T1000 (cell line): ENCODE measurements around the gene THBS2.
"Not testable (repeated sequence)": the region's sequence is repeated elsewhere in the genome, so short reads cannot be mapped to it uniquely, and the experiment has no call there.

Source experiments
- DNase-seq: peaks from one replicate; lab custom pipeline; 2025; ENCODE audit warnings: mixed read lengths; lab: John Stamatoyannopoulos, UW

The THBS2 gene

DNA sequence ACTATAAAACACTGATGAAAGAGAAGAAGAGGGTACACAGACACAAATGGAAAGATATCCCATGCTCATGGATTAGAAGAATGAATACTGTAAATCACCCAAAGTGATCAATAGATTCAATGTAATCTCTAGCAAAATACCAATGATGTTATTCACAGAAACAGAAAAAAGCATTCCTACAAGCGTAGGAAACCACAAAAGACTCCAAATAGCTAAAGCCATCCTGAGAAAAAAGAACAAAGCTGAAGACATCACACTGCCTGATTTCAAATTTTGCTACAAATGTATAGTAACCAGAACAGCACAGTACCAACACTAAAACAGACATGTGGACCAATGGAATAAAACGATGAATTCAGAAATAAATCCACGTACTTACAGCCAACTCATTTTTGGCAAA lies 43.0 kb downstream of the THBS2 start:
- no peak for DNase-seq

DNA sequence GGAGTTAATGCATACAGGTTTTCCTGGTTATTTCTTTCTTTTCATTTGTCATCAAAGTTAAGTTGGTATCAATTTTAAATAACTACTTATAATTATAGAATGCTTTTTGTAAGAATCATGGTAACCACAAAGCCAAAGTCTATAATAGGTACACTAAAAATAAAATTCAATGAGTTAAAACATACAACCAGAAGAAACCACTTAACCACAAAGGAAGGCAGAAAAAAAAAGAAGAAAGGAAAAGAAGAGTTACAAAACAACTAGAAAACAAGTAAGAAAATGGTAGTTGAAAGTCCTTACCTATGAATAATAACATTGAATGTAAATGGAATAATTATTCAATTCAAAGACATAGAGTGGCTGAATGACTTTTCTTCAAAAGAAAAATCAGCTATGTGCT lies 45.6 kb downstream of the THBS2 start:
- DNase-seq, result no peak

DNA sequence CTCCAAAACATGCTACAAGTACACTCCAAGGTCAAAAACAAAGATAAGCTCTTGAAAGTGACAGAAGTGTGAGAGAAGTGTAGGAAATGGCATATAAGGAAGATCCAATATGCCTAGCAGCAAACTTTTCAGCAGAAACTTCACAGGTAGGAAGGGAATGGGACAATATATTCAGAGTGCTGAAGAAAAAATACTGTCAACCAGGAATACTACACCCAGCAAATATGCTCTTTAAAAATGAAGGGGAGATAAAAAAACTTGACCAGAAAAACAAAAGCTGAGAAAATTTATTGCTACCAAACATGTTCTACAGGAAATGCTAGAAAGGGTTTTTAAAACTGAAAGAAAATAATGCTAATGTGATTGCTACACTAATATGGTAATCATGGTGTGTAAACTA lies 46.2 kb downstream of the THBS2 start:
- no peak for DNase-seq

DNA sequence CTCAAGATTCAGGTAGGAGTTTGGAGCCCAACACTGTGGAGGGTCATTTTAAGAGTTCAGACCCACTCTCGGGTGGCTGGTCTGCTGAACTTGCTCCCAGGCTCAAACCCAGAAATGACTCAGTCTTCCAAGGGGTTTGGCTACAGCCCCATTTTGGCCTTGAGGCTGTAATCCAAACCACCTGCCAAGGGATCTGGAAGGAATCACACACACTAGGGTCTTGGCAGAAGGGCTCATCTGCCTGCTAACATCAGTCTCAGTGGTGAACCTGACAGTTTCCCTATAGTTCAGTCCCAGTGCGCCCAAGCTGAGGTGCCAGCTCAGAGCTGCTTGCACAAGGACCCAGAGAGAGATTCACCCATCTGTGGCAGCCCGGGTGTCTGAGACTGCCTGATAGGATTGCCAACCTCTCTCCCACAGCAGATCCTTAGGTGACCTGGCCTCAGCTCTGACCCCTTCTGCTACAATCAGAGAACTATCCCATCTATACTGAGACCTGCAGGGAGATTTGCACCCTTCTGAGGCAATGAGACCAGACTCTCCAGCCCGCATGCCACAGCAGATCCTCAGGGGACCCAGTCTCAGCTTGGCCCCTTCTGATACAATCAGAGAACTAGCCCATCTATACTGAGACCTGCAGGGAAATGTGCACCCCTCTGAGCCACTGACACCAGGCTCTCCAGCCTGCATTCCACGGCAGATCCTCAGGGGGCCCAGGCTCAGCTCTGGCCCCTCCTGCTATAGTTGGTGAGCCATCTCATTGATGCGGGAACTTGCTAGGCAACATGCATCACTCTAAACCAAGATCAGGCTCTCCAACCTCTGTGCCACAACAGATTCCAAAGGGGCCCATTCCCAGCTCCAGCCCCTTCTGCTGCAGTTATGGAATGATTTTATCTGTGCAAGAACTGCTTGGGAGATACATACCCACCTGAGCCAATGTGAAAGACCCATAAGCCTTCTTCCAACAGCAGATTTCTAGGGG lies 48.2 kb downstream of the THBS2 start:
- DNase-seq, result no peak

DNA sequence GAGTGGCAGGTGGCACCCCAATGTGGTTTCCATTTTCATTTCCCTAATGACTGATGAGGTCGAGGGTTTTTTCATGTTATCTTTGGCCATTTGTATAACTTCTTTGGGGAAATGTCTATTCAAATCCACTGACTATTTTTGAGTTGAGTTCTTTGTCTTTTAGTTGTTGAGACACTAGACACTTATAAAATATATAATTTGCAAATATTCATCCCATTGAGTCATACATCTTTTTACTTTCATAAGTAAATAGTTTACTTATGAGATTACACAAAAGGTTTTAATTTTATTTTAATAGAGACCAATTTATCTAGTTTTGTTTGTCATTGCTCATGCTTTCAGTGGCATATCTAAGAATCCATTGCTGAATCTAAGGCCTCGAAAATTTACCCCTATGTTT lies 49.5 kb downstream of the THBS2 start:
- DNase-seq, result no peak

DNA sequence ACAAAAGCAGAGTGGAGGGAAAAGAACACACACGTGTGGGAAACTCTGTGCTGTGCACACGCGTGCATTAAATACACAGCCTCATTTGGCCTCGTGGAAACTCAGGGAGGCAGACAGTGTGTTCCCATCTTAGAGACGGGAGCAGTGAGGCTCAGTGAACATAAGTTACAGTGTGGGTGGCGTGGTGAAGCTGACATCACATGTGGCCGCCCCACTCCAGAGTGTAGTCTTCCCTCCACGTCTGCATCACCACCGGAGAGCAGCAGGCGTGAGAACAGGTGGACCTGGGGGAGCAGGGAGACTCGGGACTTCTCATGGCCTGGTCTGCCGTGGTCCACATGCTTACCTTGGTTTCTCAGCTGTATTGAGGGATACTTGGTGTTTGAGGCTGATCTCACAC lies 51.7 kb downstream of the THBS2 start:
- DNase-seq, result no peak

DNA sequence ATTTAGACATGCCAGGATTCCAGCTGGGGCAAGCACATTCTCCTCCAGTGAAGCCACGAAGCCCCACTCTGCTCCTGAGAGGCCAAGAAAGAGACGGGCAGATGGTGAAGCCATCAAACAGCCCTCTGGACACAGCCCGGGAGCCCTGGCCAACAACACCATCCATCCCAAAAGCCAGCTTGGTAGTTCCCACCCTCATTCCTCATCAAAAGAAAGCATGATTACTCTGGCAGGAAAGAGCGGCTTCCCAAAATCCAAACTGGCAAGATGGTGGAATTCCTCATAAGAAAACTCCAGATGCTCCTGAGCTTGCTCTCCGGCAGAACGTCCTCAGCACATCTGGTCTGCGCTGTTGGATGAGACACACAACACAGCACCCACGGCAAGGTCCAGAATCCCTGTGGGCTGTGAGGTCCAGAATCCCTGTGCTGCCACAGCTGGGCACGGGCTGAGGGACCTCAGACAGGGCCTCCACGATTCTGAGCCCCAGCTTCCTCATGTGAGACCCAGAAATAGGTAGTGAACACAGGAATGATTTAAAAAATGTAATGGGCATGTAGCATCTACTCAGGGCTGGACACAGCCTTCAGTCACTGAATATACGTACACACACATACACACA lies 52.6 kb downstream of the THBS2 start:
- DNase-seq, result no peak

DNA sequence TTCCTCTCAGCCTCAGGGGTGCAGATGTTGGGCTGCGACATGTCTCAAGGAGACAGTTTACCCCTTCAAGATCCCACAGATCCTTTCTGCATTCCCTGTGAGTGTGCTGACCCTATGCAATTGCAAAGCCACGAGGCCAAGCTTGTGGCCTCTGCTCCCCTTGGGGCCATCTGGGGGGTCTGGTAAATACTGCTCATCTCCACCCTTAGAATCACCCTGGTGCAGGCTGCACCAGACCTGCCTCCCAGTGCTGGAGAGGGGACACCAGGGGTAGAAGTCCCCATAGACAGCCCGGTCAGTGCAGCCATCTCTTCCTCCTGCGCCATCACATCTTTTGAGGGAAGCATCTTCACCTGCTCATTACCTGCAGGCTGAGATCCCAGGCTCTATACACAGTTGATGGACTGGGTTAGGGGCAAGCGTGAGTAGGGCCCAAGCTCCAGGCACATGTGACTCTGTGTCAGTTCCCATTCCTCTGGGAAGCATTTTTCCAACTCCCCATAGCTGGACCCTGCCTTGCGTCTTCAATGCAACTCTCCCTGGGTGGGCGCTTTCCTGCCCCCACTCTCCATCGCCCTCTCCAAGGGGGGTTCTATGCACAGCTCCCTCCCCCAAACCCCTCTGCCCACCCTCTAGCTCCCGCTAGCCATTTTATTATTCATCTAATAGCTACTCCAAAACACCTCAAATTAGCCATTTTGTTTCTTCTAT lies 53.9 kb downstream of the THBS2 start:
- DNase-seq, result no peak

DNA sequence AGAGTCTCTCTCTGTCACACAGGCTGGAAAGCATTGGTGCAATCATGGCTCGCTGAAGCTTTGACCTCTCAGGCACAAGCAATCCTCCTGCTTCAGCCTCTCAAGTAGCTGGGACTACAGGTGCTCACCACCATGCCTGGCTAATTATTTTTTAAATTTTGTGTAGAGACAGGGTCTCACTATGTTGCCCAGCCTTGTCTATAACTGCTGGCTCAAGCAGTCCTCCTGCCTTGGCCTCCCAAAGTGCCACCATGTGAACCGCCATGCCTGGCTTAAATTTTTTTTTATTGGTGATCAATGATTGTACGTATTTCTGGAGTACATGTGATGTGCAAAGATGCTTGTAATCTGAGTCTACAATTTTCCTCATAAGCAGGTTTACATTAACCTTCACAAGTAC lies 54.8 kb downstream of the THBS2 start:
- DNase-seq, result no peak

DNA sequence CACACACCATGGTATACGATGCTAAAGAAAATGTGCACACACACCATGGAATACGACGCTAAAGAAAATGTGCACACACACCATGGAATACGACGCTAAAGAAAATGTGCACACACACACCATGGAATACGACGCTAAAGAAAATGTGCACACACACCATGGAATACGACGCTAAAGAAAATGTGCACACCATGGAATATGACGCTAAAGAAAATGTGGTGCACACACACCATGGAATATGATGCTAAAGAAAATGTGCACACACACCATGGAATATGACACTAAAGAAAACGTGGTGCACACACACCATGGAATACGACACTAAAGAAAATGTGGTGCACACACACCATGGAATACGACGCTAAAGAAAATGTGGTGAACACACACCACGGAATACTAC lies 55.7 kb downstream of the THBS2 start:
- DNase-seq, result not testable (repeated sequence)

DNA sequence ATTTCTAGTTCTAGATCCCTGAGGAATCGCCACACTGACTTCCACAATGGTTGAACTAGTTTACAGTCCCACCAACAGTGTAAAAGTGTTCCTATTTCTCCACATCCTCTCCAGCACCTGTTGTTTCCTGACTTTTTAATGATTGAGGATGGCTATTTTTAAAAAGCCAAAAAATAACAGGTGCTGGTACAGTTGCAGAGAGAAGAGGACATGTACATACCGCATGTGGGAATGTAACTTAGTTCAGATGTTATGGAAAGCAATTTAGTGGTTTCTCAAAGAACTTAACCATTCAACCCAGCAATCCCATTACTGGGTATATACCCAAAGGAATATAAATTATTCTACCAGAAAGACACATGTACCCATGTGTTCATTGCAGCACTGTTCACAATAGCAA lies 57.4 kb downstream of the THBS2 start:
- not testable (repeated sequence) for DNase-seq

DNA sequence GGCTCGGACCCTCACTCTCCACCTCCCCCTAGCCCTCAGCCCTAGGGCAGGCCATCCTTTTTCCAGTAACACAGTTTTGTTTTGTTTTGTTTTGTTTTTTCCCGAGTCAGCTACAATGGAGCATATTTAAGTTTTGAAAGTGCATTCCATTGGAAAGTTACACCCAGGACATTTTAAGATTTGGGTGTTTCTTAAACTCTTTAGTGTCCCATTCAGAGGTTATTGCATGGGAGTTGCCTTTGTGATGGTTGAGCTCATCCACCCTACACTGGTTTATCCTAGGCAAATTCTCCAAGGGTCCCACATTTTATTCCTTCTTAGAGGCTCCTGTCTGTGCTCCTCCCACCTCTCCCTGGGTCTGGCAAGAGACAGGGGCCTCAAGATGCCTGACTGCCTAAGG lies 58.9 kb downstream of the THBS2 start:
- no peak for DNase-seq

DNA sequence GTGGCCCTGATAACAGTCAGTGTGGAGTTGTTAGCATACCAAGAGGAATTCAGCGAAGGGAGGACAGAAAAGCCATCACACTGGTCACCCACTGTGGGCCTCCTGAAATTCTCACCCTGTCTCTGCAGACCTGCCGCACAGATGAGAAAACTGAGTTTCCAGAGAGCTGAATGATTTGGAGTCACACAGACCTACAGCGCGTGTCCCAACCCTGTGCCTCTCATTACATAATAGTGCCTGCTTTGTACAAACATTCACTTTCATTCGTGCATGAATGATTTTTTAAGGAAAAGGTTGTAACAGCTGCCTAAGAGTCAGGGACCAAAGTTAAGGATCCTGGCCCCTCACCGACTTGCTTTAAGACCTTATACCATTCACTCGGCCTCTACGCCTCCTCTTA lies 62.7 kb downstream of the THBS2 start:
- no peak for DNase-seq

DNA sequence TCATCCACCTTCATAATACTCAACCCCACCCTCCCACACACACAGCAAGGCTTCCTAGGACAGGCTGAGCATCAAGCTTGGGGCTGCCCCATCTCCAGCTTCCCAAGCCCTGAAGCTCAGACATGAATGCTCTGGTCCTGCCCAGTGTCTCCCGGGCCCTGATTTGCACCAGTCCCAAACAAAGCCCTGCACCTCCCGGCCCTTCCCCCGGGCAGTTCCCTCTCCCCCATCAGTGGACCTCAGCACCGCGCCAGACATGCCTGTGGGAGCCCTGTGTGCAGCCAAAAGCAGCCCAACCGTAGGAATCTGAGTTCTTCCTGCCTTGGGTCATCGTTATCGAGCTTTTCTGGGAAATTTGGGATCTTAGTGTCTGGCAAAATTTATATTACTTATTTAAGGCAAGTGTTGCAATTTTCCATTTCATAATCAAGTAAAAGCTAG lies 63.5 kb downstream of the THBS2 start:
- DNase-seq, result no peak

DNA sequence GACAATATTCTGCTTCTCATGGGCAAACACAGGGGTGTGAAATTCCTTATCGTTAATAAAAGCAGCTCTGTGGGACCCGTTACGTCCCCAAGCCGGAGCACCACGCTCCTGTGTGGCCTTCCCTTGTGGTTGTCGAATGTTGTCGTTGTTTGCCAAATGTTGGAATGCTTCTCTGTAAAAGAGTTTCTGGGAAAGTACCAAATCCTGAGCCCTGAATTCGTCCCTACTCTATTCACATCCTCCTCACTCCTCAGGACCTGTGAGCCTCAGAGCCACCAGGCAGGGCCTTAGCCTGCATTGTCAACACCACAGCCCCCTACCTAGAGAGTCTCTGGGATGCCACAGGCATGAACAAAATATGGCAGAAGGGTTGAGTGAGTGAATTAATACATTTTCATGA lies 64.0 kb downstream of the THBS2 start:
- DNase-seq, result no peak

DNA sequence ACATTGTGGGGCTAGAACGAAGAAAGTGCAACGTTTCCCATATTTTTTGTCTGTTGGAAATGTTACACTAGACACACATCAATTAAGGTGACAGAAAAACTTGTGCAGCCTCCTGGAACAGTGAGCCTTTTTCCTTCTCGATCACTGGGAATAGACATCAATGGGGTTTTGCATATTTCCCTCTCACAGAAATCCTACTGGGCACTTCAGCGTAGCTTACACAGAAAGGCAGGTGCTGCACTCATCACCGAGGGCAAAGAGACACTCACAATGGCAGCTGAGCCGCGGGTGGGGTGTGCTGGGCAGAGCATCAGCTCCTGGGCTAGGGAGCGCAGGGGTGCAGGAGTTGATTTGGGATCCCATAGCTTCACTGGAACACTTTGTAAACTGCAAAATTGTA lies 64.5 kb downstream of the THBS2 start:
- no peak for DNase-seq

DNA sequence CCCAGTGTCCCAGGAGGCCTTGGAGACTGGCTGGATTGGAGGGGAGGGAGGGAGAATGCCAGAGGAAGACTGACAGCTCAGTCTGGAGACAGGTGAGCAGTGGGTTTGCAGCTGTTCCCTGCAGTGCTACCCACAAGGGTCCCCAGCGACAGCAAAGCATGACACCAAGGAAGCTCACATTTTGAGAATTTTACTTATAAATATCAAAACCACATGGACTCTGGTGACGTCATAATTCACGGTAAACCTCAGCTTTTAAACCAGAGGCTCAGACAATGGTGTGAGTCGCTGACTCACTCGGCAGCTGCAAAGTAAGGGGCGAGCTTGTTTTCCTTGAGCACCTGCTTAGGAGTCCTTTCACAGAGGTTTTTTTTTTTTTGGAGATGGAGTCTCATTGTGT lies 65.2 kb downstream of the THBS2 start:
- DNase-seq, result no peak

DNA sequence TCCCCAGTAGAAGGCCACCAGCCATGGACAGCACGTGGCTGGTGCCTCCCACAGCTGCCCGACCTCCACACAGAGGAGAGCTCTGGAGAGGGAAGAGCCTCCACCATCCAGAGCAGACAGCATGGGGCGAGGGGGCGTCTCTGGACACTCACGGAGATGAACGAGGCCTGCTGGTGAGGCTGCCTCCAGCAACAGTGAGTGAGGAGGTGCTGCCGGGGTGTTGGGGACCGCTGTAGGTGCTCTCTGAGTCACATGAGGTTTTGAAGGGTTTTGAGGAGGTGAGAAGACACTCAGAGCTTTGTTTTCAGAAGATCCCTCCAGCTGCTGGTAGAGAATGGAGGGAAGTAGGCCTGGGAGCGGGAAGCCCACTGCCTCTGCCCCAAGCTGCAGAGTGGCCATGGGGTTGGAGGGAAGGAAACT lies 65.6 kb downstream of the THBS2 start:
- DNase-seq, result no peak

DNA sequence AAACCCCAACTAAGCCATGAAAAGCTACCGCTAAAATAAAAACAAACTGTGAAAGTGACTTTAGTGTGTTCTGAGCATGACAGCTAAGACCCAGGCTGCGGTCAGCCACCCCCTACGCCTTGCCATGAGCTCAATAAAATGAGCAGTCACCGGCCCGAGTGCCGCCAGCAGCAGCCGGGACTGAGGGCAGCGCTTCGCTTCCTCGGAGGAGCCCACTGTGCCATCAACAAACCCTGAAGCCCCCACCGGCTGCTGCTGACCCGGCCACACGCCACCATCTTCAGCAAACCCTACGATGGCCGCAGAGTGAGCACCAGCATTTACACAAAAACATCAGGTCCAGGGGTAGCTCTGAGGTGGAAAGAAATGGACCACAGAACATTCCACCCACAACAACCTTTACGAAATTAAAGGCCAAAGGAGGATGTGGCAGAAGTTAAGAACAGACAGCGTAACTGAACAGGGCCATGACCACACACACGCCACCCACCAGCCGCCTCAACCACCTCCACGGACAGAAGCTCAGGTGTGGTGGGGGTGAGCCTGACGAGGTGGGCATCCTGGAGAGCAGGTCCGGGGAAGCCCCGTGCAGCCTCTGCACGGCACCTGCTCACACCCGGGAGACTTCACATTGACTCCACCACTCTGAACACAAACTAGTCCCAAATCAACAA lies 67.0 kb downstream of the THBS2 start:
- no peak for DNase-seq

DNA sequence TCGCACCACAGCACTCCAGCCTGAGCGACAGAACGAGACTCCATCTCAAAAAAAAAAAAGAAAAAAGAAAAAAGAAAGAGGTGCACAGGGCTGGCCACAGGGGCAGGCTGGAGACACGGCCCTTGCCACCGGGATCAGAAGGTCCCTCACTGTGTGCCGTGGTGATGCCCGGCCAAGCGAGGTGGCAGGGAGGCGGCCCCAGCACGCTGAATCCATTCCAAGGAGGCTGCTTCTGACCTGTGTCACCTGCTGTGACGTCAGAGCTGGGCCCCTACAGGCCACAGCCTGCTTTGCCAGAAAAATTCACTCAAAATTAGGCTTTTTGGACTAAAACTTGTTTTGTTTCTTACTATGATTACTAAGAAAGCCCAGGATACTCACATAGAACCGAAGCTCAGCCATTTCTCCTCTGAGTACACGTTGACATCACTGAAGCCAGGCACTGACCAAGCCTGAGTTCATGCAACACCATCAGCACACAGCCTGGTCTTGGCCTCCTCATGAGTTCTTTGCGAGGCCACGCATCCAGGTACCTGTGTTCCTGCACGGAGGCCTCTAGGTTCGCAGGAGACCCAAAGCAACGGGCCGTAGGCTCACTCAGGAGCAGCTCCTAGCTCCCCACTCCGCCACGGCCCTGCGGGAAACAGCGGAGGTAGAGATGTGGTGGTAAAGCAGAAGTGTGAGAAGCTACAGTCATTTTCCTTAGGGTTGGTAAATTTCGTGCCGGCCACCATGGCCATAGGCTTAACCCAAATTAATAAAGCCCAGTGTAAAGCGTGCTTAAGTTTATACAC lies 67.8 kb downstream of the THBS2 start:
- DNase-seq, result no peak

DNA sequence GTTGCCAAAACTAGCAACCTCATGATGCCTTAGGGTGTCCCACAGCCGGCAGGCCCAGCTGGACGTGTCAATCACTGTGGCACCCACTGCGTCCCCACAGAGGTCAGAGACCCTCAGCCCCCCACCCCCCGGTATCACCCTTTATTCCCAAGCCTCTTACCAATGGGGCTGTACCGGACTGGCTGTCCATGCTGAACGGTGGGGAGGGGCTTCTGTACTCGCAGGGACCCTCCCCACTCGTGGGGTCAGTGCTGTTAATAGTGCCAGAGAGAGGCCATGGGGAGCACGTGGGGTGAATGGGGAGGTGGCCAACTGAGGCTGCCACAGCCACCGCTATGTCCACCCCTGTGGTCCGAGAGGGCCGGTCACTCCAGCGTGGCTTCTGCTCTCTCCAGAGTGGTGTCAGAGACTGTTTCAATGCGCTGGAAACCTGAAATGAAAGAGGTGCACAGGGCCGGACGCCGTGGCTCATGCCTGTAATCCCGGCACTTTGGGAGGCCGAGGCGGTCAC lies 68.6 kb downstream of the THBS2 start:
- no peak for DNase-seq
